ENCODE measurements around the gene NECTIN2.
"Not testable (repeated sequence)": the region's sequence is repeated elsewhere in the genome, so short reads cannot be mapped to it uniquely, and the experiment has no call there.

The NECTIN2 gene

DNA sequence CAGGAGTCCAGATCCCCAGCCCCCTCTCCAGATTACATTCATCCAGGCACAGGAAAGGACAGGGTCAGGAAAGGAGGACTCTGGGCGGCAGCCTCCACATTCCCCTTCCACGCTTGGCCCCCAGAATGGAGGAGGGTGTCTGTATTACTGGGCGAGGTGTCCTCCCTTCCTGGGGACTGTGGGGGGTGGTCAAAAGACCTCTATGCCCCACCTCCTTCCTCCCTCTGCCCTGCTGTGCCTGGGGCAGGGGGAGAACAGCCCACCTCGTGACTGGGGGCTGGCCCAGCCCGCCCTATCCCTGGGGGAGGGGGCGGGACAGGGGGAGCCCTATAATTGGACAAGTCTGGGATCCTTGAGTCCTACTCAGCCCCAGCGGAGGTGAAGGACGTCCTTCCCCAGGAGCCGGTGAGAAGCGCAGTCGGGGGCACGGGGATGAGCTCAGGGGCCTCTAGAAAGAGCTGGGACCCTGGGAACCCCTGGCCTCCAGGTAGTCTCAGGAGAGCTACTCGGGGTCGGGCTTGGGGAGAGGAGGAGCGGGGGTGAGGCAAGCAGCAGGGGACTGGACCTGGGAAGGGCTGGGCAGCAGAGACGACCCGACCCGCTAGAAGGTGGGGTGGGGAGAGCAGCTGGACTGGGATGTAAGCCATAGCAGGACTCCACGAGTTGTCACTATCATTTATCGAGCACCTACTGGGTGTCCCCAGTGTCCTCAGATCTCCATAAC lies 59.5 kb downstream of the NECTIN2 start, which contains the start of gene APOE:
TSS of gene APOE (plus strand) at position 360 of the 724 bp plus-strand sequence. CDS start 829 bp downstream, outside the sequence.
- DNase-seq (ENCODE audit: low read depth in 2 of 3, low spot score in 2 of 3) = no peak

DNA sequence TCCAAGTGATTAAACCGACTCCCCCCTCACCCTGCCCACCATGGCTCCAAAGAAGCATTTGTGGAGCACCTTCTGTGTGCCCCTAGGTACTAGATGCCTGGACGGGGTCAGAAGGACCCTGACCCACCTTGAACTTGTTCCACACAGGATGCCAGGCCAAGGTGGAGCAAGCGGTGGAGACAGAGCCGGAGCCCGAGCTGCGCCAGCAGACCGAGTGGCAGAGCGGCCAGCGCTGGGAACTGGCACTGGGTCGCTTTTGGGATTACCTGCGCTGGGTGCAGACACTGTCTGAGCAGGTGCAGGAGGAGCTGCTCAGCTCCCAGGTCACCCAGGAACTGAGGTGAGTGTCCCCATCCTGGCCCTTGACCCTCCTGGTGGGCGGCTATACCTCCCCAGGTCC lies 61.5 kb downstream of the NECTIN2 start:
- DNase-seq (ENCODE audit: low read depth in 2 of 3, low spot score in 2 of 3) = no peak

DNA sequence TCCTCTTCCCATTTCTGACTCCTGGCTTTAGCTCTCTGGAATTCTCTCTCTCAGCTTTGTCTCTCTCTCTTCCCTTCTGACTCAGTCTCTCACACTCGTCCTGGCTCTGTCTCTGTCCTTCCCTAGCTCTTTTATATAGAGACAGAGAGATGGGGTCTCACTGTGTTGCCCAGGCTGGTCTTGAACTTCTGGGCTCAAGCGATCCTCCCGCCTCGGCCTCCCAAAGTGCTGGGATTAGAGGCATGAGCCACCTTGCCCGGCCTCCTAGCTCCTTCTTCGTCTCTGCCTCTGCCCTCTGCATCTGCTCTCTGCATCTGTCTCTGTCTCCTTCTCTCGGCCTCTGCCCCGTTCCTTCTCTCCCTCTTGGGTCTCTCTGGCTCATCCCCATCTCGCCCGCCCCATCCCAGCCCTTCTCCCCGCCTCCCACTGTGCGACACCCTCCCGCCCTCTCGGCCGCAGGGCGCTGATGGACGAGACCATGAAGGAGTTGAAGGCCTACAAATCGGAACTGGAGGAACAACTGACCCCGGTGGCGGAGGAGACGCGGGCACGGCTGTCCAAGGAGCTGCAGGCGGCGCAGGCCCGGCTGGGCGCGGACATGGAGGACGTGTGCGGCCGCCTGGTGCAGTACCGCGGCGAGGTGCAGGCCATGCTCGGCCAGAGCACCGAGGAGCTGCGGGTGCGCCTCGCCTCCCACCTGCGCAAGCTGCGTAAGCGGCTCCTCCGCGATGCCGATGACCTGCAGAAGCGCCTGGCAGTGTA lies 62.2 kb downstream of the NECTIN2 start:
- no peak for DNase-seq (ENCODE audit: low read depth in 2 of 3, low spot score in 2 of 3)

DNA sequence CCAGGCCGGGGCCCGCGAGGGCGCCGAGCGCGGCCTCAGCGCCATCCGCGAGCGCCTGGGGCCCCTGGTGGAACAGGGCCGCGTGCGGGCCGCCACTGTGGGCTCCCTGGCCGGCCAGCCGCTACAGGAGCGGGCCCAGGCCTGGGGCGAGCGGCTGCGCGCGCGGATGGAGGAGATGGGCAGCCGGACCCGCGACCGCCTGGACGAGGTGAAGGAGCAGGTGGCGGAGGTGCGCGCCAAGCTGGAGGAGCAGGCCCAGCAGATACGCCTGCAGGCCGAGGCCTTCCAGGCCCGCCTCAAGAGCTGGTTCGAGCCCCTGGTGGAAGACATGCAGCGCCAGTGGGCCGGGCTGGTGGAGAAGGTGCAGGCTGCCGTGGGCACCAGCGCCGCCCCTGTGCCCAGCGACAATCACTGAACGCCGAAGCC lies 62.8 kb downstream of the NECTIN2 start:
- no peak for DNase-seq (ENCODE audit: low read depth in 2 of 3, low spot score in 2 of 3)

DNA sequence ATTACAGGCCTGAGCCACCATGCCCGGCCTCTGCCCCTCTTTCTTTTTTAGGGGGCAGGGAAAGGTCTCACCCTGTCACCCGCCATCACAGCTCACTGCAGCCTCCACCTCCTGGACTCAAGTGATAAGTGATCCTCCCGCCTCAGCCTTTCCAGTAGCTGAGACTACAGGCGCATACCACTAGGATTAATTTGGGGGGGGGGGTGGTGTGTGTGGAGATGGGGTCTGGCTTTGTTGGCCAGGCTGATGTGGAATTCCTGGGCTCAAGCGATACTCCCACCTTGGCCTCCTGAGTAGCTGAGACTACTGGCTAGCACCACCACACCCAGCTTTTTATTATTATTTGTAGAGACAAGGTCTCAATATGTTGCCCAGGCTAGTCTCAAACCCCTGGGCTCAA lies 63.7 kb downstream of the NECTIN2 start:
- no peak for DNase-seq (ENCODE audit: low read depth in 2 of 3, low spot score in 2 of 3)

DNA sequence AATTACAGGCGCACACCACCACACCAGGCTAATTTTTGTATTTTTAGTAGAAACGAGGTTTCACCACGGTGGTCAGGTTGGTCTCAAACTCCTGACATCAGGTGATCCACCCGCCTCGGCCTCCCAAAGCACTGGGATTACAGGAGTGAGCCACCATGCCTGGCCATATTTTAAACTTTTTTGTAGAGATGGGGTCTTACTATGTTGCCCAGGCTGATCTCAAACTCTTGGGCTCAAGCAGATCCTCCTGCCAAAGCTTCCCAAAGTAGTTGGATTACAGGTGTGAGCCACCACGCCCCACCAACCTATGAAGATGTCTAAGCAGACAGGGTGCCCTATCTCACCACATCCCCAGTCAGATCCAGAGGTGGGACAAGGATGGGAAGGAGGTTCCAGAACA lies 65.8 kb downstream of the NECTIN2 start:
- not testable (repeated sequence) for DNase-seq (ENCODE audit: low read depth in 2 of 3, low spot score in 2 of 3)

DNA sequence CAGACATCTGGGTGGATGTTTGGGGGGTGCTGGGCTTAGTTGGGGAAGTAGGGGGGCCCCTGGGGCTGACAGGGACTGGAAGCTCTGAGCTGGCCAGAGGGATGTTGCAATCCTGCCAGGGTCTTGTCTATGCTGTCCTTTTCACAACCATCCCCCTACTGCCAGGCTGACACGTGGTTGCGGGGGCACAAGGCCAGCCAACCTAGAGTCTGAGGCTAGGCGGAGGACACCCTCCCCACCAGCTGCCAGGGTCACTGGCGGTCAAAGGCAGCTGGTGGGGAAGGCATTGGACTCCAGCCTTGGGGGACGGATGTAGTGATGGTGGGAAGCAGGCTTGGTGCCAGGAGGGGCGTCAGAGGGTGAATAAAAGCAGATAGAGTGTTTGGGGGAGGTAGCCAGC lies 66.8 kb downstream of the NECTIN2 start:
- DNase-seq (ENCODE audit: low read depth in 2 of 3, low spot score in 2 of 3) = no peak

DNA sequence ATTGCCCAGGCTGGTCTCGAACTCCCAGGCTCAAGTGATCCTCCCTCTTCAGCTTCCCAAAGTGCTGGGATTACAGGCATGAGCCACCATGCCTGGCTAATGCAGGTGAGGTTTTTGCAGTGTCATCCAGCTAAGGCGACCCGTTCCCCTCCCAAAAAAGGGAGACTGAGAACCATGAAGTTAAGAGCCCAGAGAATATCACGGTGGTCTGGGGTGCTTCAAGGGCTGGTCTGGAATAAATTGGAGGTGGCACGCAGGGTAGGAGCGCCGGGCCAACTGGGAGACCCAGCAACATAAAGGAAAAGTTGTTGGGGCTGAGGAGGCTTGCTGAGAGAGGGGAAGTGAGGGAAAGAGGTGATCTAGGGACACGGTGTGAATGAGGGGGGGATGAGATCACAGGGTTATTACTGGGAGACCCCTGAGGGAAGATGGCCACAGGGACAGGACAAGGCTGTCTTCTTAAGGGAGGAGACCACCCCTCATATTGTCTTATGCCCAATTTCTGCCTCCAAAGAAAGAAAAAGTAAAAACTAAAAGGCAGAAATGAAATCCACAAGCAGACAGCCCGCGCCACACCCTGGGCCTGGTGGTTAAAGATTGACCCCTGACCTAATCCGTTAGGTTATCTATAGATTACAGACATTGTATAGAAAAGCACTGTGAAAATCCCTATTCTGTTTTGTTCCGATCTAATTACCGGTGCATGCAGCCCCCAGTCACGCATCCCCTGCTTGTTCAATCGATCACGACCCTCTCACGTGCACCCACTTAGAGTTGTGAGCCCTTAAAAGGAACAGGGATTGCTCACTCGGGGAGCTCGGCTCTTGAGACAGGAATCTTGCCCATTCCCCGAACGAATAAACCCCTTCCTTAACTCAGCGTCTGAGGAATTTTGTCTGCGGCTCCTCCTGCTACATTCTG lies 67.7 kb downstream of the NECTIN2 start:
- DNase-seq (ENCODE audit: low read depth in 2 of 3, low spot score in 2 of 3) = not testable (repeated sequence)

DNA sequence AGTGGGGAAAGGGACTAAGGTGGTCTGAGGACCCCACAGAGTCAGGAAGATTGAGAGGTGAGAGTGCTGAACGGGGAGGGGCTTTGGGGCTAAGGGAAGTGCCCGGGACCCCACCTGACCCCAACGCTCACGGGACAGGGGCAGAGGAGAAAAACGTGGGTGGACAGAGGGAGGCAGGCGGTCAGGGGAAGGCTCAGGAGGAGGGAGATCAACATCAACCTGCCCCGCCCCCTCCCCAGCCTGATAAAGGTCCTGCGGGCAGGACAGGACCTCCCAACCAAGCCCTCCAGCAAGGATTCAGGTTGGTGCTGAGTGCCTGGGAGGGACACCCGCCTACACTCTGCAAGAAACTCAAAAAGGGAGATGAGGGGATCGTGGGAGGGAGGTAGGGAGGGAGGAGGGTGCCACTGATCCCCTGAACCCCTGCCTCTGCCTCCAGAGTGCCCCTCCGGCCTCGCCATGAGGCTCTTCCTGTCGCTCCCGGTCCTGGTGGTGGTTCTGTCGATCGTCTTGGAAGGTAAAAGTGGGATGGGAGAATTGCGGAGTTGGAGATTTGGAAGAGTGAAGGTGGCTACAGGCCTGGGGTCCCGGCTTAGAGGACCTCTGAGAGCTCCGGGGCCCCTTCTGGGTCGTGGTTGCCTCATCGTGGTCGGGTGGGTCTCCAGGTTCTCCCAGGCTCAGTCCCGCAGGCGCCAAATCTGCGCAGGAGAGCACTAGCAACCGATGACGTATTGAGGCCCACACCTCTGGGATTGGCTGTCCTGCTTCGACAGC lies 68.5 kb downstream of the NECTIN2 start, which contains the start of gene APOC1:
TSS of gene APOC1 (plus strand) at position 176 of the 774 bp plus-strand sequence. CDS start at position 460, 284 bp downstream.
- DNase-seq (ENCODE audit: low read depth in 2 of 3, low spot score in 2 of 3) = peak; percentile 47 to 65 (median 59)

DNA sequence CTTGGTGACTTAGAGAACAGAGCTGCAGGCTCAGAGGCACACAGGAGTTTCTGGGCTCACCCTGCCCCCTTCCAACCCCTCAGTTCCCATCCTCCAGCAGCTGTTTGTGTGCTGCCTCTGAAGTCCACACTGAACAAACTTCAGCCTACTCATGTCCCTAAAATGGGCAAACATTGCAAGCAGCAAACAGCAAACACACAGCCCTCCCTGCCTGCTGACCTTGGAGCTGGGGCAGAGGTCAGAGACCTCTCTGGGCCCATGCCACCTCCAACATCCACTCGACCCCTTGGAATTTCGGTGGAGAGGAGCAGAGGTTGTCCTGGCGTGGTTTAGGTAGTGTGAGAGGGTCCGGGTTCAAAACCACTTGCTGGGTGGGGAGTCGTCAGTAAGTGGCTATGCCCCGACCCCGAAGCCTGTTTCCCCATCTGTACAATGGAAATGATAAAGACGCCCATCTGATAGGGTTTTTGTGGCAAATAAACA lies 78.2 kb downstream of the NECTIN2 start:
- DNase-seq (ENCODE audit: low read depth in 2 of 3, low spot score in 2 of 3) = no peak

DNA sequence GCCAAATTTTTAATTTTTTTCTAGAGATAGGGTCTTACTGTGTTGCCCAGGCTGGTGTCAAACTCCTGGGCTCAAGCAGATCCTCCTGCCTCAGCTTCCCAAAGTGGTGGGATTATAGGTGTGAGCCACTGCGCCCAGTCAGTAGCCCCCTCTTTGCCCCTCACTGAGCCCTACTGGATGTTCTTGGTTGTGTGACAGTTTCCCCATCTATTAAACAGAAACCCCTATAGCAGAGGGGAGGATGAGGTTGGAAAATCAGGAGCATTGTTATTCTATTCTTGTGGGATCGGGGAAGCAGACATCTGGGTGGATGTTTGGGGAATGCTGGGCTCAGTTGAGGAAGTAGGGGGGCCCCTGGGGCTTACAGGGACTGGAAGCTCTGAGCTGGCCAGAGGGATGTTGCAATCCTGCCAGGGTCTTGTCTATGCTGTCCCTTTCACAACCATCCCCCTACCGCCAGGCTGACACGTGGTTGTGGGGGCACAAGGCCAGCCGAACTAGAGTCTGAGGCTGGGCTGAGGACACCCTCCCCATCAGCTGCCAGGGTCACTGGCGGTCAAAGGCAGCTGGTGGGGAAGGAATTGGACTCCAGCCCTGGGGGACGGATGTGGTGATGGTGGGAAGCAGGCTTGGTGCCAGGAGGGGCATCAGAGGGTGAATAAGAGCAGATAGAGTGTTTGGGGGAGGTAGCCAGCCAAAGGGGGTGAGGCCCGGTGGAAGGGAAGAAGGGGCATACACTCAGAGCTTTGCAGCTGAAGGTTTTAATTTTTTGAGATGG lies 79.2 kb downstream of the NECTIN2 start:
- DNase-seq (ENCODE audit: low read depth in 2 of 3, low spot score in 2 of 3) = no peak

DNA sequence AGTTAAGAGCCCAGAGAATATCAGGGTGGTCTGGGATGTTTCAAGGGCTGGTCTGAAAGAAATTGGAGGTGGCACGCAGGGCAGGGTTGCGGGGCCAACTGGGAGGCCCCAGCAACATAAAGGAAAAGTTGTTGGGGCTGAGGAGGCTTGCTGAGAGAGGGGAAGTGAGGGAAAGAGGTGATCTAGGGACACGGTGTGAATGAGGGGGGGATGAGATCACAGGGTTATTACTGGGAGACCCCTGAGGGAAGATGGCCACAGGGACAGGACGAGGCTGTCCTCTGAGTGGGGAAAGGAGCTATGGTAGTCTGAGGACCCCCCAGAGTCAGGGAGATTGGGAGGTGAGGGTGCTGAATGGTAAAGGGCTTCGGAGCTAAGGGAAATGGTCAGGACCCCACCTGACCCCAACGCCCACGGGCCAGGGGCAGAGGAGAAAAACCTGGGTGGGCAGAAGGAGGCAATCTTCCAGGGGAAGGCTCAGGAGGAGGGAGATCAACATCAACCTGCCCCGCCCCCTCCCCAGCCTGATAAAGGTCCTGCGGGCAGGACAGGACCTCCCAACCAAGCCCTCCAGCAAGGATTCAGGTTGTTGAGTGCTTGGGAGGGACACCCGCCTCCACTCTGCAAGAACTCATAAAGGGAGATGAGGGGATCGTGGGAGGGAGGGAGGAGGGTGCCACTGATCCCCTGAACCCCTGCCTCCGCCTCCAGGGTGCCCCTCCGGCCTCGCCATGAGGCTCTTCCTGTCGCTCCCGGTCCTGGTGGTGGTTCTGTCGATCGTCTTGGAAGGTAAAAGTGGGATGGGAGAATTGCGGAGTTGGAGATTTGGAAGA lies 80.4 kb downstream of the NECTIN2 start:
- DNase-seq (ENCODE audit: low read depth in 2 of 3, low spot score in 2 of 3) = not testable (repeated sequence)

DNA sequence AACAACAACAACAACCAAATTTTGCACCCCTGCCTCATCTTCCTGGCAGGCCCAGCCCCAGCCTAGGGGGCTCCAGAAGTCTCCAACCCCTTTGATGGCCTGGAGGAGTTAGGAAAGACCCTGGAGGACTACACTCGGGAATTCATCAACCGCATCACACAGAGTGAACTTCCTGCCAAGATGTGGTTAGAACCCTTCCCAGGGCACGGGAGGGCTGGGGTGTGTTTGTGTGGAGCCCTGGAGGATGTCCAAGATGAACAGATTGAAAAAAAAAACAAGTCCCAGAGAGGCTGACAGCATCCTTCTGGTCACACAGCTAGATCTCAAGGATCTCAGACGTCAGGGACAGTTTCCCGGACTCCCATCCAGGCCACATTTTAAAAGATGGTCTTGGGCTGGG lies 81.6 kb downstream of the NECTIN2 start:
- no peak for DNase-seq (ENCODE audit: low read depth in 2 of 3, low spot score in 2 of 3)

DNA sequence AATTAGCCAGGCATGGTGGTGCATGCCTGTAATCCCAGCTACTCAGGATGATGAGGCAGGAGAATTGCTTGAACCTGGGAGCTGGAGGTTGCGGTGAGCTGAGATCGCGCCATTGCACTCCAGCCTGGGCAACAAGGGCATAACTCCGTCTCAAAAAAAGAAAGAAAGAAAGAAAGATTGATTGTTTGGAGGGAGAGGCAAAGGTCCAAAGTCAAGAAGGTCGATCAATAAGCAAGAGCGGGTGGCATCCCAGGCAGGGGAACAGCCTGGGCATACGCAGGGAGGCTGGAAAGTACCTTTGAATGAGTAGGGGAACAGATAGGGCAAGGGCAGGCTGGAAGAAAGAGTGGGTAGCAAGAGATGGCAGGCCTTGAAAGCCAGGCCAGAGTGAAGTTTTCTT lies 84.0 kb downstream of the NECTIN2 start:
- no peak for DNase-seq (ENCODE audit: low read depth in 2 of 3, low spot score in 2 of 3)

DNA sequence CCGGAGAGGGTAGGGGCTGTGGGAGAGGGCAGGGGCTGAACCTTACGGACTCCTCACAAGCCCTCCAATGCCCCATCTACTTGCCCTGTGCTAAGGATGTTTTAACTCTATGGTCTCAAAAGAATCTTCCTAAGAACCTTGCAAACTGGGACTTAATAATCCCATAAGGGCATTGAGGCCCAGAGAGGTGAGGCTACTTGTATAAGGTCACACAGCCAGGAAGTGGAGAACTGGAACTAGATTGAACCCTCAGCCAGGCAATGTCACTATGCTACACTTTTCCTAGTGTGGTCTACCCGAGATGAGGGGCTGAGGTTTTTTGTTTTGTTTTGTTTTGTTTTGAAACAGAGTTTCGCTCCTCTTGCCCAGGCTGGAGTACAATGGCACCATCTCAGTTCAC lies 85.4 kb downstream of the NECTIN2 start:
- no peak for DNase-seq (ENCODE audit: low read depth in 2 of 3, low spot score in 2 of 3)
